ENCODE measurements around the gene SURF2. TPM values are rescaled to one million over a fixed set of nuclear protein-coding genes. Genes with fewer than 3 reads are reported as not detected.

The SURF2 gene
- total RNA-seq, 1 experiment from 2014 or later, result 42.0 TPM

GRCh38 chr9:133335924-133336811 lies 20.2 kb upstream of the SURF2 start, which contains the start of gene SURF6:
TSS of gene SURF6 (minus strand) at chr9:133336188. CDS start at chr9:133336132, 56 bp downstream.
- Histone ChIP-seq H3K4me1 (ENCODE audit: insufficient read depth, low read length, poor library complexity, severe bottlenecking) (peaks cover 14% of the 10 kb centered on the region), H3K4me3 (ENCODE audit: low read depth, low read length, poor library complexity, severe bottlenecking) (peak within 1 kb of the TSS; percentile 61), H3K27ac (ENCODE audit: low read depth, low read length, poor library complexity, severe bottlenecking) (peak within 1 kb of the TSS; percentile 73), H3K36me3 (ENCODE audit: insufficient read depth, low read length, poor library complexity, severe bottlenecking) (peaks cover 57% of the 10 kb centered on the region), H3K9me3 (ENCODE audit: low read depth, low read length, poor library complexity, severe bottlenecking) (no peaks in the 10 kb centered on the region), H3K27me3 (replicated peaks; ENCODE audit: insufficient read depth, low read depth, low read length, poor library complexity) (no peaks in the 10 kb centered on the region)
- intact Hi-C loops (cut with micrococcal nuclease; ENCODE audit: unreplicated experiment), result loop anchor here (1.0 kb wide), 1 partner anchor 11 kb away; no protein-coding TSS in a partner anchor
- CTCF ChIA-PET, result no interaction called here
- POLR2A ChIA-PET (ENCODE audit: low non-redundant PET), result interaction anchor here (0.6 to 0.7 kb wide), 2 partner anchors 29 to 183 kb away, joined by 3 to 5 read pairs; no protein-coding TSS in a partner anchor
- BruUV-seq (replicated peaks), result TSS peak; percentile 91
- TF ChIP-seq EZH2 (IDR thresholded peaks at IDR 0.05; ENCODE audit: borderline replicate concordance, low read depth, low read length, poor library complexity, severe bottlenecking), result no peak
- TF ChIP-seq CTCF (conservative IDR thresholded peaks at IDR 0.05; ENCODE audit: low read depth, low read length), result no peak
- peak; percentile 97 for DNase-seq (ENCODE audit: low spot score)

GRCh38 chr9:133339641-133340040 lies 16.7 kb upstream of the SURF2 start:
- Histone ChIP-seq H3K9me3 (ENCODE audit: low read depth, low read length, poor library complexity, severe bottlenecking) (no peaks in the 10 kb centered on the region), H3K4me1 (ENCODE audit: insufficient read depth, low read length, poor library complexity, severe bottlenecking) (peaks cover 11% of the 10 kb centered on the region), H3K4me3 (ENCODE audit: low read depth, low read length, poor library complexity, severe bottlenecking) (no peak overlapping the region), H3K27me3 (replicated peaks; ENCODE audit: insufficient read depth, low read depth, low read length, poor library complexity) (no peaks in the 10 kb centered on the region), H3K36me3 (ENCODE audit: insufficient read depth, low read length, poor library complexity, severe bottlenecking) (peaks cover 55% of the 10 kb centered on the region), H3K27ac (ENCODE audit: low read depth, low read length, poor library complexity, severe bottlenecking) (no peak overlapping the region)
- intact Hi-C loops (cut with micrococcal nuclease; ENCODE audit: unreplicated experiment), result no loop called here
- ChIA-PET POLR2A (ENCODE audit: low non-redundant PET) (no interaction called here), CTCF (no interaction called here)
- no peak for DNase-seq (ENCODE audit: low spot score)
- no TSS peak for BruUV-seq (replicated peaks)
- TF ChIP-seq CTCF (conservative IDR thresholded peaks at IDR 0.05; ENCODE audit: low read depth, low read length), result no peak
- TF ChIP-seq EZH2 (IDR thresholded peaks at IDR 0.05; ENCODE audit: borderline replicate concordance, low read depth, low read length, poor library complexity, severe bottlenecking), result no peak

GRCh38 chr9:133340256-133340655 lies 16.1 kb upstream of the SURF2 start:
- H3K27me3 ChIP-seq (replicated peaks; ENCODE audit: insufficient read depth, low read depth, low read length, poor library complexity), result no peaks in the 10 kb centered on the region
- no TSS peak for BruUV-seq (replicated peaks)
- no peak for DNase-seq (ENCODE audit: low spot score)
- peaks cover 56% of the 10 kb centered on the region for H3K36me3 ChIP-seq (ENCODE audit: insufficient read depth, low read length, poor library complexity, severe bottlenecking)
- H3K27ac ChIP-seq (ENCODE audit: low read depth, low read length, poor library complexity, severe bottlenecking), result no peak overlapping the region
- H3K4me3 ChIP-seq (ENCODE audit: low read depth, low read length, poor library complexity, severe bottlenecking), result no peak overlapping the region
- peaks cover 5% of the 10 kb centered on the region for H3K4me1 ChIP-seq (ENCODE audit: insufficient read depth, low read length, poor library complexity, severe bottlenecking)
- ChIA-PET CTCF (no interaction called here), POLR2A (ENCODE audit: low non-redundant PET) (no interaction called here)
- no peaks in the 10 kb centered on the region for H3K9me3 ChIP-seq (ENCODE audit: low read depth, low read length, poor library complexity, severe bottlenecking)
- intact Hi-C loops (cut with micrococcal nuclease; ENCODE audit: unreplicated experiment), result no loop called here
- TF ChIP-seq EZH2 (IDR thresholded peaks at IDR 0.05; ENCODE audit: borderline replicate concordance, low read depth, low read length, poor library complexity, severe bottlenecking) (no peak), CTCF (conservative IDR thresholded peaks at IDR 0.05; ENCODE audit: low read depth, low read length) (no peak)
